GM21423 (cell line): ENCODE results near the gene ETS2.

Experiments
- ATAC-seq: cut with Tn5 transposase; IDR thresholded peaks from one replicate; pipeline ENCODE4 v1.9.1; 2021; ENCODE audit warnings: mild to moderate bottlenecking, moderate library complexity; ENCODE audit not compliant: unreplicated experiment

Gene ETS2

DNA sequence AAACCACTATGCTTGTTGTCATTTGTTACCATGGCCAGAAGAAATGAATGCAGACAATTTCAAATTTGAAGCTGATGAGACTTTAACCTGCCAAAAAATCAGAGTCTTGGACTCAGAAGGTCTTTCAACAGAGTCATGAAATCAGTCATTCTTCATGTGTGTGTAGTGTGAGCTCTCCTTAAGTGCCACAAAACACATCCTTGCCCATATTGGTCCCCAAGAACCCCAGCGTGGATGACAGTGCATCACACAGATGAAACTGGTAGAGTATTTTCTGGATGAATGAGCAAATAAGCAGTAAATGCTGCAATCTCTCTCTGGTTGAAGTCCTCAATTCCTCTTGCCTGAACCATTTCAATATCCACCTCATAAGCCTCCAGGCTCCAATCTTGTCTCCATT, 28.7 kb upstream of the ETS2 start:
- ATAC-seq = no peak

- no peak for ATAC-seq
Measured at GRCh38 chr21:38777531-38777930, 28.2 kb upstream of the ETS2 start.

GRCh38 chr21:38780879-38781278, 24.9 kb upstream of the ETS2 start:
- ATAC-seq = peak; percentile 71

DNA sequence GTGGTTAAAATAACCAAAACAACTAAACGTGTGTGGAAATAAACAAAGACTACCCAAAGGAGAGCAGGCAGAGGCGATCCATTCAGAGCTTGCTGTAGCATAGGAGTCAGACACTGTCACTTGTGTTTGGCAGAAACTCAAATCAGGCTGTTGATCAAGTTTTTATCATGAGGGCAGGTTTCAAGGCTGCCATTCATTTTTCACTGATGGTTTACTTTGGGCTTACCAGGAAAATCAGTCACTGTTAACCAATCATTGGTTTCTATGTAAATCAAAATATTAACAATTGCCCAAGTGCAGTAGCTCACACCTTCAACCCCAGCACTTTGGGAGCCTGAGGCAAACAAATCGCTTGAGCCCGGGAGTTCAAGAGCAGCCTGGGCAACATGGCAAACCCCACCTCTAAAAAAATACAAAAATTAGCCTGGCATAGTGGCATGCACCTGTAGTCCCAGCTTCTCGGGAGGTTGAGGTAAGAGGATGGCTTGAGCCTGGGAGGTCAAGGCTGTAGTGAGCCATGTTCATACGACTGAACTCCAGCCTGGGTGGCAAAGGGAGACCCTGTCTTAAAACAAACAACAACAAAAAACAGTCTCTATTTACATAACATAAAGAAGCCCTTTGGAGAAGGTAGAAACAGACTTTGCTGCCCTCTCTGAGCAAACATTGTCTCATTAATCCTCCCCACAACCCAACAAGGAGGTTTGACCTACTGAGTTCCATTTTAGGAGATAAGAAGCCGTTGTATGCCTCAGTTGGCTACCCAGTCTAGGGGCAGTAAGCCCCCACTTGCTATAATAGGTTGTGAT, 21.1 kb upstream of the ETS2 start:
- no peak for ATAC-seq

DNA sequence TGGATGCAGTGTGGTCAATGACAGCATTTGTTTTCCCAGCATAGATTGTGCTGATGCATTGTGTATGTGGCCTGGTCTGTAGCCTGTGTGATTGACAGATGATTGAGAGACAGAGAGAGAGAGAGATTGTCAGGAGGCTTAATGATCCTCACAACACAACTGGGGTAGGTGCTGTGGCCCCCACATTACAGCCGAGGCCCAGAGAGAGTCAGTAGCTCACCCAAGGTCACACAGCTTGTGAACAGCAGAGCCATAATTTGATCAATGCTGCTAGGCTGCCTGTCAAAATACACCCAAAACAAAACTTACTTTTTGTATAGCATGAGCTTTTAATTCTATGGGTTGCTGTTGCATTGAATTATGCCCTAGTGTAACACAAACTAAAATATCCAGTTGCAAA, 20.2 kb upstream of the ETS2 start:
- ATAC-seq = no peak

DNA sequence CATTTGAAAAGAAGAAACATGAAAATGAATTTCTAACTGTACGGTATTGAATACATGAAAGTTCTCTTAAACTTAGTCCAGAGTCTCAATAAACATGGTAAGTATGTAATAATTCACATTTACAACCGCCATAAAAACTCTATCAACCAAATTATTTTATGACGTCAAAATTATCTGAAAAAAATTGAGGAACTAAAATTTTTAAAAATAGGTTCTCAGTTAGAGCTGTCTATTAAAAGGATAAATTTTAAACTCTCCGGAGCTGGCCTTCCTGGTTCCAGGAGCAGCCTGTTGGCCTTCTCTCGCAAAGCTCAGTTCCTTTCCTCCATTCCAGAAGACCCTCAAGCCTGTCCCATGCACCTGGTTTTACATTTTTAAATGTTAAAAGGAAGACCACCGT, 18.7 kb upstream of the ETS2 start:
- ATAC-seq = no peak

GRCh38 chr21:38787461-38788274, 18.1 kb upstream of the ETS2 start:
- ATAC-seq = peak; percentile 51

- ATAC-seq = no peak
Measured at GRCh38 chr21:38788275-38788905, 17.3 kb upstream of the ETS2 start.

GRCh38 chr21:38789275-38789674, 16.5 kb upstream of the ETS2 start:
- no peak for ATAC-seq

- ATAC-seq = no peak
Measured at GRCh38 chr21:38790059-38790458, 15.7 kb upstream of the ETS2 start.

DNA sequence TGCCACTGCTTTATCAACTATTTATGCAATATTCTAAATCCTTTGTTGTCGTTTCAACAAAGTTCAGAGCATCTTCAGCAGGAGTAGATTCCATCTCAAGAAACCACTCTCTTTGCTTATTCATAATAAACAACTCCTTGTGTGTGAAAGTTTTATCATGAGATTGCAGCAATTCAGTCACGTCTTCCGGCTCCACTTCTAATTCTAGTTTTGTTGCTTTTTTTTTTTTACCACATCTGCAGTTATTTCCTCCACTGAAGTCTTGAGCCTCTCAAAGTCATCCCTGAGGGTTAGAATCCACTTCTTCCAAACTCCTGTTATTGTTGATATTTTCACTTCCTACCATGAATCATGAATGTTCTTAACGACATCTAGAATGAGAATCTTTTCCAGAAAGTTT, 14.8 kb upstream of the ETS2 start:
- no peak for ATAC-seq

GRCh38 chr21:38792676-38793459, 12.9 kb upstream of the ETS2 start:
- no peak for ATAC-seq

- no peak for ATAC-seq
Measured at GRCh38 chr21:38793926-38794713, 11.6 kb upstream of the ETS2 start.

DNA sequence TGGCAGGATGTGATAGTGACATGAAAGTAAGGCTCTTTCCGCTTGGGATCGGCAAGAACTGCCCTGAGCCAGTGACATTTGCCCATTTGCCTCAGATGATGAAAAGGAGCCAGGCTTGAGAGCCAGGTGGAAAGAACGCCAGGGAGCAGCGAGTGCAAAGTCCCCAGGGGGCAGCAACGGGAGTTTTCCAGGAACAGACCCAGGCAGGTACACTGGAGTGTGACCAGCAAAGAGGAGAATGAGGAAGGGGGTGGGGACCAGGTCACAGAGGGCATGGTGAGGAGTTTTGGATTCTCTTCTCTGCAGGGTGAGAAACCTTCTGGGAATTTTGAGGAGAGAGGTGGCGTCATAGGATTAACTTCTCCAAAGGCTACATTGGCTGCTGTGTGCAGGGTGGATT, 10.8 kb upstream of the ETS2 start:
- ATAC-seq = no peak

GRCh38 chr21:38795475-38795874, 10.3 kb upstream of the ETS2 start:
- ATAC-seq = no peak

GRCh38 chr21:38796424-38796823, 9.3 kb upstream of the ETS2 start:
- no peak for ATAC-seq

GRCh38 chr21:38797470-38797869, 8.3 kb upstream of the ETS2 start:
- no peak for ATAC-seq

DNA sequence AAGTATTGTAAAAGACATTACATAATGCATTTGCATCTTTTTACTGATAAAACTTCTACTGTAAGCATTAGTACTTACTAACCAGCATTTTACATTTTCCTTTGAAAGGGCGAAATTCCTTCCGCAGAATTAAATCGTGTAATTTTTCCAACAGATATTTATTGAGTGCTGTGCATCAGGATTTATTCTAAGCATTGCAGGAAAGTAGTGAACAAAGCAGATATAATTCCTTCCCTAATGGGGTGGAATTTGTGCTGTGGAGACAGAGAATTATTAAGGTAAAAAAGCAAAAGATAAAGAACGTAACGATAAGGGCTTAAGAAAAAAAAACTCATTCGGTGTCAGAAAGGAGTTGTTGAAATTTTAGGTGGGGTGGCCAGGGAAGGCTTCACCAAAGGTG, 7.6 kb upstream of the ETS2 start:
- no peak for ATAC-seq

DNA sequence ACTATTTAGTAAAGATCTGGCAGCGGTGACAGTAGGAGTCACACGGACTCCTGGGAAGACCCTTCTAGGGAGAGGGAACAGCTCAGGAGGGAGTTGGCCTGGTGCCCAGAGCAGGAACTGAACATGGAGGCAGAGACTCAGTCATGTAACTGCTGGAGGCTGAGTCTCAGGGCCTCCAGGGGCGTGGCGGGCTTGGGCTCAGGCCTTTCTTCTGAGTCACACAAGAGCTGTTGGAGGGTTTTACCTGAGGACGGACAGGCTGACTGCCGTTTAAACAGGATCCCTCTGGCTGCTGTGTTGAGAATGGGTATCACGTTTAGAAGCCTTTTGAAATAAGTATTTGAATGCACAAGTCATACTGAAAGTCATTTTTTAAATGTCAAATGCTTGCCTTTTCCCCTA, 7.2 kb upstream of the ETS2 start:
- ATAC-seq = no peak

DNA sequence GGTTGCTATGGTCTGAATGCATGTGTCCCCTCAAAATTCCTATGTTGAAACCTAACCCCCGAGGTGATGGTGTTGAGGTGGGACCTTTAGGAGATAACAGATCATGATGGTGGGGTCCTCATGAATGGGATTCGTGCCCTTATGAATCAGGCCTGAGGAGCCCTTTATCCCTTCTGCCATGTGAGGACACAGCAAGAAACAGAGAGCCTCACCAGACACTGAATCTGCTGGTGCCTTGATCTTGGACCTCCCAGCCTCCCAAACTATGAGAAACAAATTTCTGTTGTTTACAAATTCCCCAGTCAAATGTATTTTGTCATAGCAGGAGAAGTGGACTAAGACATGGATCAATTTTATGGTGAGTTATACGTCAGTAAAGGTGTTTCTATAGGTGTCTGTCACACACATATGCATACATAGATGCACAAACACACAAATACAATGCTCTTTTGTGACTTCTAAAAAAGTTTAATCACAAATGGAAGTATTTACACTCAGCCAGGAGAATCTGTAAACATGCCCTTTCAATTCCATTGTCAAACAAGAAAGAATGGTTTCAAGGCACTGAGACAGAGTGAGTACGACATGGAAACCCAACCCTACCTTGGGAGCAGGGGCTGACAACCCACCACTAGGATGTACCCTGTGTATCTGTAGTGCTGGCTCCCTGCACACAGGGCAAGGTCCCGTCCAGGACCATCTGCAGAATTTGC, 5.5 kb upstream of the ETS2 start:
- no peak for ATAC-seq
